H9 (cell line): ENCODE data around the gene SDK2. TPM values are rescaled to one million over a fixed set of nuclear protein-coding genes. Genes with fewer than 3 reads are reported as not detected.

Source experiments
- DNase-seq: peaks from one replicate; pipeline ENCODE4 v3.0.0-alpha.2; 2017
- H2AFZ ChIP-seq: one replicate; pipeline ENCODE4 v1.6.1; 2013; ENCODE audit warnings: mild to moderate bottlenecking, low read length, control low read depth, moderate library complexity
- H2AK5ac ChIP-seq: 2 replicates; pipeline ENCODE4 v1.6.1; 2013; ENCODE audit warnings: low read length, control low read depth, mixed read lengths; ENCODE audit not compliant: insufficient read length
- H2BK120ac ChIP-seq: one replicate; pipeline ENCODE4 v1.6.1; 2013; ENCODE audit warnings: low read depth, mild to moderate bottlenecking, low read length, control low read depth, inconsistent platforms; ENCODE audit not compliant: poor library complexity, severe bottlenecking
- H2BK12ac ChIP-seq: 2 replicates; pipeline ENCODE4 v1.6.1; 2013; ENCODE audit warnings: low read length, control low read depth, mixed read lengths, low read depth; ENCODE audit not compliant: insufficient read length
- H2BK15ac ChIP-seq: 2 replicates; pipeline ENCODE4 v1.6.1; 2013; ENCODE audit warnings: low read depth, low read length, control low read depth
- H2BK20ac ChIP-seq: one replicate; pipeline ENCODE4 v1.6.1; 2013; ENCODE audit warnings: low read depth, mild to moderate bottlenecking, low read length, control low read depth, inconsistent platforms; ENCODE audit not compliant: poor library complexity, severe bottlenecking
- H2BK5ac ChIP-seq: 2 replicates; pipeline ENCODE4 v1.6.1; 2013; ENCODE audit warnings: low read length, control low read depth, mixed read lengths; ENCODE audit not compliant: insufficient read length
- H3K14ac ChIP-seq: 2 replicates; pipeline ENCODE4 v1.6.1; 2013; ENCODE audit warnings: low read length, control low read depth; ENCODE audit not compliant: insufficient read depth
- H3K18ac ChIP-seq: 2 replicates; pipeline ENCODE4 v1.6.1; 2013; ENCODE audit warnings: low read depth, mild to moderate bottlenecking, mixed read lengths, low read length, control low read depth; ENCODE audit not compliant: insufficient read length
- H3K23ac ChIP-seq: 2 replicates; pipeline ENCODE4 v1.6.1; 2013; ENCODE audit warnings: low read length, control low read depth, mixed read lengths, low read depth; ENCODE audit not compliant: insufficient read length
- H3K23me2 ChIP-seq: 2 replicates; pipeline ENCODE4 v1.6.1; 2013; ENCODE audit warnings: low read depth, mild to moderate bottlenecking, mixed read lengths, low read length, control low read depth; ENCODE audit not compliant: insufficient read length, poor library complexity, severe bottlenecking
- H3K27ac ChIP-seq: 2 replicates; pipeline ENCODE4 v1.5.1; 2013; ENCODE audit warnings: low read length, control low read depth, mixed read lengths, low read depth; ENCODE audit not compliant: insufficient read length
- H3K27me3 ChIP-seq: 2 replicates; pipeline ENCODE4 v1.6.1; 2013; ENCODE audit warnings: low read length, control low read depth, inconsistent platforms; ENCODE audit not compliant: insufficient read depth
- H3K4ac ChIP-seq: 2 replicates; pipeline ENCODE4 v1.6.1; 2013; ENCODE audit warnings: low read depth, mild to moderate bottlenecking, control low read depth, inconsistent platforms, low read length, moderate library complexity
- H3K4me1 ChIP-seq: 2 replicates; pipeline ENCODE4 v1.6.1; 2013; ENCODE audit warnings: low read length, control low read depth, inconsistent platforms; ENCODE audit not compliant: insufficient read depth
- H3K4me2 ChIP-seq: 2 replicates; pipeline ENCODE4 v1.6.1; 2013; ENCODE audit warnings: low read length, control low read depth, mixed read lengths; ENCODE audit not compliant: insufficient read length, insufficient read depth
- H3K56ac ChIP-seq: 2 replicates; pipeline ENCODE4 v1.6.1; 2013; ENCODE audit warnings: low read depth, mild to moderate bottlenecking, mixed read lengths, low read length, control low read depth; ENCODE audit not compliant: insufficient read length
- H3K79me1 ChIP-seq: 2 replicates; pipeline ENCODE4 v1.6.1; 2013; ENCODE audit warnings: low read depth, mild to moderate bottlenecking, moderate library complexity, low read length, control low read depth, inconsistent platforms; ENCODE audit not compliant: insufficient read depth, poor library complexity, severe bottlenecking
- H3K79me2 ChIP-seq: 2 replicates; pipeline ENCODE4 v1.6.1; 2013; ENCODE audit warnings: low read length, control low read depth, inconsistent platforms; ENCODE audit not compliant: insufficient read depth
- H3K9ac ChIP-seq: 2 replicates; pipeline ENCODE4 v1.6.1; 2013; ENCODE audit warnings: low read length, control low read depth, mixed read lengths; ENCODE audit not compliant: insufficient read length; ENCODE audit errors: extremely low read depth
- H3K9me3 ChIP-seq: one replicate; pipeline ENCODE4 v1.6.1; 2013; ENCODE audit warnings: low read depth, low read length, inconsistent platforms; ENCODE audit not compliant: control insufficient read depth
- H3T11ph ChIP-seq: one replicate; pipeline ENCODE4 v1.6.1; 2013; ENCODE audit warnings: mild to moderate bottlenecking, low read length, control low read depth, inconsistent platforms
- H4K20me1 ChIP-seq: one replicate; pipeline ENCODE4 v1.6.1; 2013; ENCODE audit not compliant: control insufficient read depth, insufficient read length, insufficient read depth
- H4K5ac ChIP-seq: 2 replicates; pipeline ENCODE4 v1.6.1; 2013; ENCODE audit warnings: low read depth, mild to moderate bottlenecking, mixed read lengths, low read length, control low read depth; ENCODE audit not compliant: insufficient read length
- H4K8ac ChIP-seq: replicated peaks from 2 replicates; pipeline ENCODE4 v1.6.1; 2013; ENCODE audit warnings: low read length, control low read depth, mixed read lengths, low read depth; ENCODE audit not compliant: insufficient read length
- H4K91ac ChIP-seq: 2 replicates; pipeline ENCODE4 v1.6.1; 2013; ENCODE audit warnings: low read depth, mild to moderate bottlenecking, moderate library complexity, mixed read lengths, low read length, control low read depth; ENCODE audit not compliant: insufficient read length
- H3K27ac Mint-ChIP-seq, 3 experiments: 2 replicates in 2 of 3; 3 replicates in 1 of 3; pipeline ENCODE4 v1.8.0; 2020 to 2021; ENCODE audit warnings: mixed read lengths in 3 of 3, mild to moderate bottlenecking in 1 of 3, moderate library complexity in 1 of 3
- H3K27me3 Mint-ChIP-seq: 2 replicates; pipeline ENCODE4 v1.8.0; 2021; ENCODE audit warnings: low read depth, mild to moderate bottlenecking, moderate library complexity, mixed read lengths
- H3K36me3 Mint-ChIP-seq, 3 experiments: 2 replicates in 2 of 3; 3 replicates in 1 of 3; pipeline ENCODE4 v1.8.0; 2020 to 2021; ENCODE audit warnings: low read depth in 3 of 3, mixed read lengths in 3 of 3; ENCODE audit not compliant: insufficient read depth in 1 of 3
- H3K4me1 Mint-ChIP-seq, 2 experiments: 2 replicates each; pipeline ENCODE4 v1.8.0; 2020; ENCODE audit warnings: mixed read lengths in 2 of 2
- H3K4me3 Mint-ChIP-seq, 2 experiments: 2 replicates in 1 of 2; 3 replicates in 1 of 2; pipeline ENCODE4 v1.8.0; 2020 to 2021; ENCODE audit warnings: mild to moderate bottlenecking in 2 of 2, mixed read lengths in 2 of 2, moderate library complexity in 1 of 2
- H3K9me3 Mint-ChIP-seq, 2 experiments: 2 replicates in 1 of 2; 3 replicates in 1 of 2; pipeline ENCODE4 v1.8.0; 2020; ENCODE audit warnings: mild to moderate bottlenecking in 2 of 2, mixed read lengths in 2 of 2, moderate library complexity in 1 of 2
- WGBS: extraction: QIAGEN DNeasy Blood & Tissue Kit; methylation state at CpG from one replicate; pipeline ENCODE4 v1.1.7; 2013; ENCODE audit warnings: missing lambda C conversion rate, low lambda C conversion rate, mixed read lengths; ENCODE audit not compliant: insufficient read length; ENCODE audit errors: extremely low coverage; 5-methylcytosine and 5-hydroxymethylcytosine counted together
- total RNA-seq: library from RNA; stranded (reverse); gene quantifications from 2 replicates; pipeline ENCODE4 v1.2.1, GENCODE V29; 2021
- TF ChIP-seq, protein P1 (sequence below): fragments of 200-600 bp; sonication (generic); conservative IDR thresholded peaks from 3 replicates; pipeline ENCODE4 v1.8.0; 2021; ENCODE audit warnings: antibody characterized with exemption, mild to moderate bottlenecking

SDK2 gene
- total RNA-seq, 1 experiment from 2014 or later, result 9.1 TPM

DNA sequence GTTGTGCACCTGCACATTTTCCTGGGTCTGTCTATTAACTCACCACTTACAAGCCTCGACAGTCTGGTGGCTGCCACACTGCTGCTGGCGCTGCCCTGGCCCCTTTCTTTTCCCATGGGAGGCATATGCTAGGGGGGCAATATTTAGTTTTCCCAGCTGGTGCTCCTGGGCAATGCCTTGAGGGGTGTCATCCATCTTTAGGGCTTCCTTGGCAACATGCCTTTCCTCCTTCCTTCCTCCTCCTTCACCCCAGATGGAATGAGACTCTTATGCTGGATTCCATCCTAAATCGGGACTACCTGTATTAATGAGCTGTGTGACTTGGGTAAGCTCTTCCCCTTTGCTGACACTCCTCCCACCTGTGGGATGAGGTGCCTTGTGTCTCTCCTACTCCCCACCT, 267.6 kb downstream of the SDK2 start:
- Histone ChIP-seq H3K27me3 (no peaks in the 10 kb centered on the region), H2AK5ac (no peak overlapping the region), H4K20me1 (no peaks in the 10 kb centered on the region), H3K4me1 (no peaks in the 10 kb centered on the region), H3K14ac (no peak overlapping the region), H3K79me2 (no peaks in the 10 kb centered on the region), H3K9ac (no peak overlapping the region), H2BK20ac (no peak overlapping the region), H2BK12ac (no peak overlapping the region), H3K27ac (no peak overlapping the region), H3K56ac (no peak overlapping the region), H2BK5ac (no peak overlapping the region), H3K79me1 (no peaks in the 10 kb centered on the region), H3K23ac (no peak overlapping the region), H4K91ac (no peak overlapping the region), H3K4me2 (no peak overlapping the region), H4K5ac (no peak overlapping the region), H4K8ac (no peak overlapping the region), H3K23me2 (no peaks in the 10 kb centered on the region), H3K4ac (no peak overlapping the region), H3T11ph (no peak overlapping the region), H3K18ac (no peak overlapping the region), H2BK120ac (no peak overlapping the region), H3K9me3 (no peaks in the 10 kb centered on the region), H2BK15ac (no peak overlapping the region), H2AFZ (no peak overlapping the region)
- peaks cover 5 to 9% of the 10 kb centered on the region in 2 experiments; a peak in 3 of 4 replicates for H3K4me1 Mint-ChIP-seq
- H3K27ac Mint-ChIP-seq, result no peak overlapping the region
- H3K27me3 Mint-ChIP-seq, result peaks cover 2% of the 10 kb centered on the region; the same call in 1 of the 2 replicates
- TF ChIP-seq, protein P1, sequence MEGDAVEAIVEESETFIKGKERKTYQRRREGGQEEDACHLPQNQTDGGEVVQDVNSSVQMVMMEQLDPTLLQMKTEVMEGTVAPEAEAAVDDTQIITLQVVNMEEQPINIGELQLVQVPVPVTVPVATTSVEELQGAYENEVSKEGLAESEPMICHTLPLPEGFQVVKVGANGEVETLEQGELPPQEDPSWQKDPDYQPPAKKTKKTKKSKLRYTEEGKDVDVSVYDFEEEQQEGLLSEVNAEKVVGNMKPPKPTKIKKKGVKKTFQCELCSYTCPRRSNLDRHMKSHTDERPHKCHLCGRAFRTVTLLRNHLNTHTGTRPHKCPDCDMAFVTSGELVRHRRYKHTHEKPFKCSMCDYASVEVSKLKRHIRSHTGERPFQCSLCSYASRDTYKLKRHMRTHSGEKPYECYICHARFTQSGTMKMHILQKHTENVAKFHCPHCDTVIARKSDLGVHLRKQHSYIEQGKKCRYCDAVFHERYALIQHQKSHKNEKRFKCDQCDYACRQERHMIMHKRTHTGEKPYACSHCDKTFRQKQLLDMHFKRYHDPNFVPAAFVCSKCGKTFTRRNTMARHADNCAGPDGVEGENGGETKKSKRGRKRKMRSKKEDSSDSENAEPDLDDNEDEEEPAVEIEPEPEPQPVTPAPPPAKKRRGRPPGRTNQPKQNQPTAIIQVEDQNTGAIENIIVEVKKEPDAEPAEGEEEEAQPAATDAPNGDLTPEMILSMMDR, result no peak
- DNase-seq, result no peak
- H3K9me3 Mint-ChIP-seq, result no peaks in the 10 kb centered on the region
- no peak overlapping the region for H3K4me3 Mint-ChIP-seq
- H3K36me3 Mint-ChIP-seq, result peaks cover 0 to 19% (median 4%) of the 10 kb centered on the region in 3 experiments; a peak in 4 of 7 replicates
- no CpG with 5 or more reads among the region's 3 CpGs for WGBS
